Measurements from ENCODE around the gene TMEM30A.

TMEM30A gene

GRCh38 chr6:75250552-75250951, 34.0 kb downstream of the TMEM30A start:
- H3K27ac ChIP-seq (ENCODE audit: low read length) = no peak overlapping the region
- no peak for DNase-seq
- no peaks in the 10 kb centered on the region for H3F3A ChIP-seq (ENCODE audit: insufficient read depth, low read length)
- TF ChIP-seq EZH2phosphoT487 (IDR thresholded peaks at IDR 0.05; ENCODE audit: low read length) (no peak), CTCF (IDR thresholded peaks at IDR 0.05; ENCODE audit: low read length) (no peak), EZH2 (optimal IDR thresholded peaks at IDR 0.05; ENCODE audit: low read depth, low read length) (no peak)
- H3K4me1 ChIP-seq (ENCODE audit: low read length) = no peaks in the 10 kb centered on the region
- H3K4me2 ChIP-seq (ENCODE audit: low read depth, low read length) = no peak overlapping the region
- H3K4me3 ChIP-seq (ENCODE audit: low read length) = no peak overlapping the region
- no peaks in the 10 kb centered on the region for H3K27me3 ChIP-seq (replicated peaks; ENCODE audit: insufficient read depth, low read length)
- H2AFZ ChIP-seq (ENCODE audit: low read length) = no peak overlapping the region
- no peak overlapping the region for H3K9ac ChIP-seq (ENCODE audit: low read length)
- no peaks in the 10 kb centered on the region for H3K79me2 ChIP-seq (ENCODE audit: low read length)
- H3K9me2 ChIP-seq (replicated peaks; ENCODE audit: insufficient read depth, low read length) = no peaks in the 10 kb centered on the region
- H3K36me3 ChIP-seq (replicated peaks; ENCODE audit: insufficient read depth, low read length) = no peaks in the 10 kb centered on the region
- no peaks in the 10 kb centered on the region for H3K9me3 ChIP-seq (replicated peaks; ENCODE audit: insufficient read depth, low read length)
- no peaks in the 10 kb centered on the region for H4K20me1 ChIP-seq (ENCODE audit: insufficient read depth, low read length)

- H3F3A ChIP-seq (ENCODE audit: insufficient read depth, low read length) = no peaks in the 10 kb centered on the region
- no peaks in the 10 kb centered on the region for H4K20me1 ChIP-seq (ENCODE audit: insufficient read depth, low read length)
- DNase-seq = no peak
- no peak overlapping the region for H3K4me3 ChIP-seq (ENCODE audit: low read length)
- no peaks in the 10 kb centered on the region for H3K27me3 ChIP-seq (replicated peaks; ENCODE audit: insufficient read depth, low read length)
- no peak overlapping the region for H3K4me2 ChIP-seq (ENCODE audit: low read depth, low read length)
- H2AFZ ChIP-seq (ENCODE audit: low read length) = no peak overlapping the region
- no peak for TF ChIP-seq EZH2phosphoT487 (IDR thresholded peaks at IDR 0.05; ENCODE audit: low read length)
- TF ChIP-seq EZH2 (optimal IDR thresholded peaks at IDR 0.05; ENCODE audit: low read depth, low read length) = no peak
- no peak for TF ChIP-seq CTCF (IDR thresholded peaks at IDR 0.05; ENCODE audit: low read length)
- no peaks in the 10 kb centered on the region for H3K36me3 ChIP-seq (replicated peaks; ENCODE audit: insufficient read depth, low read length)
- H3K9me2 ChIP-seq (replicated peaks; ENCODE audit: insufficient read depth, low read length) = no peaks in the 10 kb centered on the region
- no peak overlapping the region for H3K9ac ChIP-seq (ENCODE audit: low read length)
- H3K27ac ChIP-seq (ENCODE audit: low read length) = no peak overlapping the region
- H3K4me1 ChIP-seq (ENCODE audit: low read length) = peaks cover 1% of the 10 kb centered on the region; the same call in 1 of the 2 replicates
- H3K79me2 ChIP-seq (ENCODE audit: low read length) = no peaks in the 10 kb centered on the region
- H3K9me3 ChIP-seq (replicated peaks; ENCODE audit: insufficient read depth, low read length) = no peaks in the 10 kb centered on the region
Observed at GRCh38 chr6:75249837-75250236, 34.8 kb downstream of the TMEM30A start.

- Histone ChIP-seq H3K9me3 (replicated peaks; ENCODE audit: insufficient read depth, low read length) (no peaks in the 10 kb centered on the region), H3K27ac (ENCODE audit: low read length) (no peak overlapping the region), H4K20me1 (ENCODE audit: insufficient read depth, low read length) (no peaks in the 10 kb centered on the region), H3K4me3 (ENCODE audit: low read length) (no peak overlapping the region), H3K9ac (ENCODE audit: low read length) (no peak overlapping the region), H3K4me1 (ENCODE audit: low read length) (peaks cover 4% of the 10 kb centered on the region; the same call in 1 of the 2 replicates), H3K4me2 (ENCODE audit: low read depth, low read length) (no peak overlapping the region), H3K36me3 (replicated peaks; ENCODE audit: insufficient read depth, low read length) (no peaks in the 10 kb centered on the region; the same call in 1 of the 2 replicates), H3K9me2 (replicated peaks; ENCODE audit: insufficient read depth, low read length) (no peaks in the 10 kb centered on the region), H3K27me3 (replicated peaks; ENCODE audit: insufficient read depth, low read length) (no peaks in the 10 kb centered on the region), H2AFZ (ENCODE audit: low read length) (no peak overlapping the region), H3K79me2 (ENCODE audit: low read length) (peaks cover 22% of the 10 kb centered on the region), H3F3A (ENCODE audit: insufficient read depth, low read length) (peaks cover 9% of the 10 kb centered on the region)
- TF ChIP-seq EZH2 (optimal IDR thresholded peaks at IDR 0.05; ENCODE audit: low read depth, low read length) (no peak), EZH2phosphoT487 (IDR thresholded peaks at IDR 0.05; ENCODE audit: low read length) (no peak), CTCF (IDR thresholded peaks at IDR 0.05; ENCODE audit: low read length) (no peak)
- DNase-seq = no peak
Observed at GRCh38 chr6:75246386-75246785, 38.2 kb downstream of the TMEM30A start.

Measured in MM.1S (cell line).